LNCaP clone FGC (cell line): ENCODE results near the gene PTPRD.

Experiments
- DNase-seq: peaks from one replicate; pipeline ENCODE4 v3.0.0-alpha.2; 2011; ENCODE audit warnings: low read depth
- H3K4me3 ChIP-seq: 2 replicates; pipeline ENCODE4 v1.5.1; 2011; ENCODE audit warnings: mild to moderate bottlenecking, low read depth, low read length, control low read depth
- TF ChIP-seq, protein P1 (sequence below): IDR thresholded peaks from 2 replicates; pipeline ENCODE4 v1.5.1; 2012; ENCODE audit warnings: mild to moderate bottlenecking; ENCODE audit not compliant: control insufficient read depth, insufficient read depth; ENCODE audit errors: extremely low read depth

PTPRD gene

DNA sequence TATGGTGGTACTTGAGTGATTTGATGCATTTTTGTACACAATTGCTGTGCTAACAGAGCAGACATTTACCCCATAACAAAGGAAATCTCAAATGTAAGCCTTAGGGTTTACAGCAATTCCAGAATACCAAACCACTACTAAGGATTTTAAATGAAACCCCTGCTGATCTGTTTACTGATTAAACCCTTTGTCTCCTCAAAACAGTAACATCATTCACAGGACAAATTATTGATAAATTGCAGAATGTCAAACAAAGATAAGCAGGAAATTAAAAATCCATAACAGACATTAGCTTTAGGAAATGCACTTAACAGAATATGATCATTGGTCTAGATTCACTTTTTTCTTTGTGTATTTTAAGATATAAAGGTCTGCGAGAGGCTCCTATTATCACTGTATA, 1796.9 kb downstream of the PTPRD start:
- no peak for DNase-seq
- no peak overlapping the region for H3K4me3 ChIP-seq
- TF ChIP-seq, protein P1, sequence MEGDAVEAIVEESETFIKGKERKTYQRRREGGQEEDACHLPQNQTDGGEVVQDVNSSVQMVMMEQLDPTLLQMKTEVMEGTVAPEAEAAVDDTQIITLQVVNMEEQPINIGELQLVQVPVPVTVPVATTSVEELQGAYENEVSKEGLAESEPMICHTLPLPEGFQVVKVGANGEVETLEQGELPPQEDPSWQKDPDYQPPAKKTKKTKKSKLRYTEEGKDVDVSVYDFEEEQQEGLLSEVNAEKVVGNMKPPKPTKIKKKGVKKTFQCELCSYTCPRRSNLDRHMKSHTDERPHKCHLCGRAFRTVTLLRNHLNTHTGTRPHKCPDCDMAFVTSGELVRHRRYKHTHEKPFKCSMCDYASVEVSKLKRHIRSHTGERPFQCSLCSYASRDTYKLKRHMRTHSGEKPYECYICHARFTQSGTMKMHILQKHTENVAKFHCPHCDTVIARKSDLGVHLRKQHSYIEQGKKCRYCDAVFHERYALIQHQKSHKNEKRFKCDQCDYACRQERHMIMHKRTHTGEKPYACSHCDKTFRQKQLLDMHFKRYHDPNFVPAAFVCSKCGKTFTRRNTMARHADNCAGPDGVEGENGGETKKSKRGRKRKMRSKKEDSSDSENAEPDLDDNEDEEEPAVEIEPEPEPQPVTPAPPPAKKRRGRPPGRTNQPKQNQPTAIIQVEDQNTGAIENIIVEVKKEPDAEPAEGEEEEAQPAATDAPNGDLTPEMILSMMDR, result no peak

DNA sequence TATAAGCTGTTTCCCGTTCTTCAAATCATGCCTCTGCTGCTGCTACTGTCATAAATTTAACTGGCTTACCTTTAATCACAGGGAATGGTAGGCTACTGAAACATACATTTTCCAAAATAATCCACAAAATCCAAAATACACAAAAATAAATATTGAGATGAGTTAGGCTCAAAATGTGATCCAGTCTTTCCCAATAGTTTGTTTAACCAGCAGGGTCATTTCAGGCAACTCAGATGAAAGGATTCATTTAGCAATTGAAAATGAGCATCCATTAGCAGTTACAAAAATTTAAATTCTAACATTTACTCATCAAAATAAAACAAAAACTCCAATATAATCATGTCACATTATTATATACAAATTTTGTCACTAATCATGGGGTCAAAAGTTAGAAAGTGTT, 1797.6 kb downstream of the PTPRD start:
- TF ChIP-seq, protein P1, result no peak
- no peak for DNase-seq
- no peak overlapping the region for H3K4me3 ChIP-seq

DNA sequence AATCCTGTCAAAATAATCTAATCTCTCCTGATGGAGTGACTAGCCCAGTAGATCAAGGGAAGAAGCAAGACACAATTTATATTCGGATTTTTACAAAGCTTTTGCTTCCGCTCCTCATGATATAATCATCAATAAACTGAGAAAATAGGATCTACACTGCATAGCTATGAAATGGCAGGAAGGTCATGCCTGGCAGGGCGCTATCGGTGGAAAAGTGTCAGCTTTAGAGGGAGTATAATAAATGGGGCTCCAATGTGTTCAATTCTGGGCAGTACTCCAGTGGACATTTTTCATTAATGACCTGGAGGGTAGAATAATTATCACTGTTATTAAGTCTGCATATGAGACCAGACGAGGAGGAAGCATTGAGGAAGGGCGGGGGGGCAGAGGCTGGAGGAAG, 1799.9 kb downstream of the PTPRD start:
- TF ChIP-seq, protein P1, result no peak
- no peak for DNase-seq
- no peak overlapping the region for H3K4me3 ChIP-seq

DNA sequence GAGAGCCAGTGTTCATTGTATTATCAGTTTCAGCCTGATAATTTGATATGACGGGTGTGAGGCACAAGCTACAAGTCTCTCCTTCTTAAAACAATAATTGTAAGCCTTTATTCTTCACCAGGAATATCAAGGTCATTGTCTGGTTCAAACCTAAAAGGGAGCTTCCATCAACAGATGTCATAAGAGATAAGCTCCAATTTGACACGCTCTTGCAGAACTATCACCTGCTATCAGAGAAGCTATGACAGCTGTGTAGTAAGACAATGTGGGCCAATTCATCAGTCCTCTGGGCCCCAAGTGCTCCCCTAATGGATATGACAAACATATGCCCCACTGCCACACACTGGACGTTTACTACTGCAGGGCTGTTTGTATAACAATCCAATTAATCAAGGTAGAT, 1803.1 kb downstream of the PTPRD start:
- TF ChIP-seq, protein P1, result no peak
- no peak overlapping the region for H3K4me3 ChIP-seq
- no peak for DNase-seq

DNA sequence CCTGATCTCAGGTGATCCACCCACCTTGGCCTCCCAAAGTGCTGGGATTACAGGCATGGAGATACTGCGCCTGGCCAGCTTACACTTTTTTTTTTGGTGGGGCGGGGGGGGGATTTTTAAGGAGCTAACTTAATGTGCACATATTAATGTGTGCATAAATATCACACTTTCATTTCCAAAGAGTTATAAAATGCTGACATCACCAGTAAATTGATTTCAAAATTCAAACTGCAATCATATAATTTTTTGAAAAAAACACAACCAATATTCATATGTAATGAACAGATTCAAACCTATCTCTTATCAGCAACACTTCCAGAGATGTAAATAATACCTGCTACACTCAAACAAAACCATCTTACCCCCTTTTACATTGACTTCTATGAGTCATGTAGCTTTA, 1806.7 kb downstream of the PTPRD start:
- no peak for DNase-seq
- H3K4me3 ChIP-seq, result no peak overlapping the region
- TF ChIP-seq, protein P1, result no peak

DNA sequence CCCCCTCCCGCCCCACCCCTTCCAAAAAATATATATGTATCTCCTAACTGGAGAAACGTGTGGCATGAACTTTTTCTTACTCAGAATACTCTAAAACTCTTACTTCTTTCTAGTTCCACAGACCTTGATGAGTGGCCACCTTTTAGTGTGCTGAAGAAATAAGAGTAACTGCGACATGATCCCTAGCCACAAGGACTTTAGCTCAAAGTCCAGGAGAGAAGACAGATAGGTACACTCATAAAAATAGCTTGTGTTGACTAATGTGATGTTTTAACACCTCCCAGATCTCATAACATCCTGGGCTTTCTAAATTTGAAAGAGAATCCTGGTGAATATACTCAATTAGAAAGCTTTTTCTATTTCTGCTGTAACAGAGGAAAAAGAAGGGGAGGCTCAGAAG, 1808.2 kb downstream of the PTPRD start:
- no peak overlapping the region for H3K4me3 ChIP-seq
- DNase-seq, result no peak
- TF ChIP-seq, protein P1, result no peak

DNA sequence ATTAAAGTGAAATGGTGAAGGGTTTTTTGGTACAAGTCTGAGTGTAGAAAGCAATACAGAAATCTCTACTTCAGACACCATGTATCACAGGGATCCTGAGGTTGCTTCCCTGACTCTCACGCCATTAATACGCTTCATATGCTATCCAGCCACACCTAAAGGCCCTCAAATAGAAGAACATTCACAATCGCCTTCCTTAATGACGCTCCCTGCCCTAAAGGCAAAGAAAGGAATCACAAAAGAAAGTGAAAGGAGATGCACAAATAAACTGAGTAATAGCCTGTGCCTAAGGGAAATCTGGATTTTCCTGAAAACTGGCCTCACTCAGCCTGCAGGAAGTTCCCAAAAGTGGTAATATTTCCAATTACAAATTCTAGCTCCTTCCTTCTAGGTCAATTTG, 1810.6 kb downstream of the PTPRD start:
- TF ChIP-seq, protein P1, result no peak
- DNase-seq, result no peak

More for the DNA sequence above, 1810.6 kb downstream of the PTPRD start:
- no peak overlapping the region for H3K4me3 ChIP-seq
